IMR-90 (cell line): ENCODE results near the gene TTC23. TPM values are rescaled to one million over a fixed set of nuclear protein-coding genes. Genes with fewer than 3 reads are reported as not detected.

Source experiments
- ATAC-seq: fragments of 200-7000 bp; cut with Tn5 transposase; 2 replicates; pipeline ENCODE4 v1.9.1; 2020; ENCODE audit warnings: low read depth, mild to moderate bottlenecking, moderate library complexity
- BruUV-seq: library from RNA; stranded (reverse); fragments of 400-500 nt; replicated peaks from 2 replicates; lab custom pipeline; 2021; lab: Mats Ljungman, UMichigan
- CTCF ChIA-PET: fragments of 300-600 bp; formaldehyde crosslinking; extraction: SDS; loops from one replicate; lab custom pipeline; 2021; ENCODE audit warnings: antibody characterized with exemption; lab: Yijun Ruan, JAX
- POLR2A ChIA-PET: fragments of 300-600 bp; sonication (Branson Sonifier 250); formaldehyde crosslinking; loops from one replicate; lab custom pipeline; 2022; ENCODE audit warnings: antibody characterized with exemption; ENCODE audit not compliant: unreplicated experiment; lab: Charles Lee
- DNase-seq: peaks from one replicate; pipeline ENCODE4 v3.0.0; 2013
- H2AFZ ChIP-seq: replicated peaks from 2 replicates; pipeline ENCODE3; 2013; ENCODE audit warnings: low read length, mild to moderate bottlenecking; ENCODE audit not compliant: poor library complexity
- H2AK5ac ChIP-seq: 2 replicates; pipeline ENCODE4 v1.6.1; 2013; ENCODE audit warnings: low read depth, low read length, inconsistent platforms
- H2AK9ac ChIP-seq: replicated peaks from 2 replicates; pipeline ENCODE3; 2013; ENCODE audit warnings: mild to moderate bottlenecking, low read depth, low read length, moderate library complexity; ENCODE audit not compliant: poor library complexity
- H2BK120ac ChIP-seq: 2 replicates; pipeline ENCODE4 v1.6.1; 2013; ENCODE audit warnings: low read depth, low read length, inconsistent platforms
- H2BK15ac ChIP-seq: 3 replicates; pipeline ENCODE4 v1.6.1; 2013; ENCODE audit warnings: low read depth, low read length, inconsistent platforms
- H2BK20ac ChIP-seq: 2 replicates; pipeline ENCODE4 v1.6.1; 2013; ENCODE audit warnings: low read depth, mild to moderate bottlenecking, inconsistent platforms, low read length, moderate library complexity
- H2BK5ac ChIP-seq: 2 replicates; pipeline ENCODE4 v1.6.1; 2013; ENCODE audit warnings: mild to moderate bottlenecking, low read depth, low read length, inconsistent platforms; ENCODE audit not compliant: poor library complexity, severe bottlenecking
- H3K14ac ChIP-seq: replicated peaks from 2 replicates; pipeline ENCODE4 v1.6.1; 2013; ENCODE audit warnings: low read depth, low read length, inconsistent platforms
- H3K18ac ChIP-seq: 2 replicates; pipeline ENCODE4 v1.6.1; 2013; ENCODE audit warnings: low read depth, low read length, control low read depth
- H3K23ac ChIP-seq: 2 replicates; pipeline ENCODE4 v1.6.1; 2013; ENCODE audit warnings: low read depth, low read length, inconsistent platforms
- H3K27ac ChIP-seq: 2 replicates; pipeline ENCODE4 v1.5.1; 2013; ENCODE audit warnings: mild to moderate bottlenecking, control low read depth, low read length; ENCODE audit not compliant: insufficient read depth
- H3K27me3 ChIP-seq: 2 replicates; pipeline ENCODE4 v1.6.1; 2013; ENCODE audit warnings: low read length; ENCODE audit not compliant: control insufficient read depth, insufficient read depth
- H3K36me3 ChIP-seq: 2 replicates; pipeline ENCODE4 v1.6.1; 2013; ENCODE audit warnings: low read length, mixed read lengths; ENCODE audit not compliant: control insufficient read depth, insufficient read depth
- H3K4ac ChIP-seq: 2 replicates; pipeline ENCODE4 v1.6.1; 2013; ENCODE audit warnings: low read depth, low read length, inconsistent platforms
- H3K4me1 ChIP-seq: 2 replicates; pipeline ENCODE4 v1.6.1; 2013; ENCODE audit warnings: low read length, mixed read lengths; ENCODE audit not compliant: control insufficient read depth, insufficient read depth
- H3K4me2 ChIP-seq: 2 replicates; pipeline ENCODE4 v1.6.1; 2013; ENCODE audit warnings: low read depth, mild to moderate bottlenecking, control low read depth, low read length, moderate library complexity
- H3K4me3 ChIP-seq: 2 replicates; pipeline ENCODE4 v1.5.1; 2013; ENCODE audit warnings: low read depth, mild to moderate bottlenecking, control low read depth, low read length, moderate library complexity; ENCODE audit not compliant: insufficient read depth
- H3K56ac ChIP-seq: 2 replicates; pipeline ENCODE4 v1.6.1; 2013; ENCODE audit warnings: low read length, inconsistent platforms; ENCODE audit not compliant: insufficient read depth; ENCODE audit errors: extremely low read depth
- H3K79me1 ChIP-seq, 2 experiments: 2 replicates each; pipeline ENCODE4 v1.6.1; 2013; ENCODE audit warnings: low read length in 2 of 2, inconsistent platforms in 1 of 2, low read depth in 1 of 2
- H3K9ac ChIP-seq: 2 replicates; pipeline ENCODE4 v1.6.1; 2013; ENCODE audit warnings: low read depth, low read length, control low read depth
- H3K9me1 ChIP-seq: 2 replicates; pipeline ENCODE4 v1.6.1; 2013; ENCODE audit warnings: low read length, inconsistent platforms; ENCODE audit not compliant: insufficient read depth
- H3K9me3 ChIP-seq: 2 replicates; pipeline ENCODE4 v1.6.1; 2013; ENCODE audit warnings: low read length; ENCODE audit not compliant: control insufficient read depth, insufficient read depth
- H4K20me1 ChIP-seq: 2 replicates; pipeline ENCODE4 v1.6.1; 2013; ENCODE audit warnings: low read length, inconsistent platforms; ENCODE audit not compliant: insufficient read depth
- H4K5ac ChIP-seq: 2 replicates; pipeline ENCODE4 v1.6.1; 2013; ENCODE audit warnings: mild to moderate bottlenecking, low read depth, low read length, control low read depth
- H4K8ac ChIP-seq, 2 experiments: 2 replicates each; pipeline ENCODE4 v1.6.1; 2013; ENCODE audit warnings: low read depth in 2 of 2, low read length in 2 of 2, control low read depth in 1 of 2, inconsistent platforms in 1 of 2
- H4K91ac ChIP-seq: 2 replicates; pipeline ENCODE4 v1.6.1; 2013; ENCODE audit warnings: low read depth, low read length, inconsistent platforms; ENCODE audit not compliant: insufficient read depth
- CEBPB ChIP-seq: IDR thresholded peaks from 2 replicates; pipeline ENCODE4 v1.6.1; 2012; ENCODE audit warnings: low read depth, low read length, improper control_type of control experiment
- ELK1 ChIP-seq: fragments of 150-350 bp; IDR thresholded peaks from 2 replicates; pipeline ENCODE4 v1.6.1; 2016; ENCODE audit warnings: low read depth, mild to moderate bottlenecking, low read length, moderate library complexity, borderline replicate concordance
- MAFK ChIP-seq: IDR thresholded peaks from 2 replicates; pipeline ENCODE4 v1.6.1; 2012; ENCODE audit warnings: low read depth, low read length, improper control_type of control experiment
- NFE2L2 ChIP-seq: fragments of 150-350 bp; IDR thresholded peaks from 2 replicates; pipeline ENCODE4 v1.6.1; 2016; ENCODE audit warnings: low read depth, mild to moderate bottlenecking, low read length
- POLR2A ChIP-seq: IDR thresholded peaks from 2 replicates; pipeline ENCODE4 v1.6.1; 2012; ENCODE audit warnings: mild to moderate bottlenecking, low read depth, low read length
- USF2 ChIP-seq: fragments of 150-350 bp; IDR thresholded peaks from 2 replicates; pipeline ENCODE4 v1.6.1; 2017; ENCODE audit warnings: mild to moderate bottlenecking, antibody characterized with exemption, low read length, low read depth
- WGBS, 2 experiments: methylation state at CpG; one replicate each; pipeline versions ENCODE4 v1.1.5 to v1.1.7; 2013; ENCODE audit warnings: missing lambda C conversion rate in 2 of 2; ENCODE audit not compliant: insufficient read length in 1 of 2; ENCODE audit errors: extremely low coverage in 2 of 2; 5-methylcytosine and 5-hydroxymethylcytosine counted together
- dilution Hi-C: fragments of 300-500 bp; cut with HindIII; formaldehyde crosslinking; loops from one replicate; pipeline ENCODE4 v1.14.3; 2018; ENCODE audit warnings: low sequenced_read_pairs; ENCODE audit not compliant: unreplicated experiment
- in situ Hi-C: fragments of 300-500 bp; cut with MboI; formaldehyde crosslinking; loops from 3 replicates; pipeline ENCODE4 v1.14.3; 2019; ENCODE audit warnings: low sequenced_read_pairs, inconsistent platforms, mixed read lengths
- intact Hi-C: fragments of 100-400 bp; cut with micrococcal nuclease; formaldehyde crosslinking; loops from 2 replicates; pipeline ENCODE4 v1.10.0; 2022
- polyA plus RNA-seq, 3 experiments: library from polyadenylated mRNA; depleted of rRNA; stranded (reverse); fragments of >200 nt; gene quantifications; 2 replicates each; pipeline ENCODE4 v1.2.3, GENCODE V29; 2012; ENCODE audit warnings: low replicate concordance in 1 of 3
- total RNA-seq: library from RNA; depleted of rRNA; stranded (reverse); fragments of >200 nt; gene quantifications from 2 replicates; pipeline ENCODE4 v1.2.3, GENCODE V29; 2012

TTC23 gene
- total and polyA plus RNA-seq, 2 of the 4 experiments (the other 2 are of a cell fraction) = 7.8 to 29.8 TPM

DNA sequence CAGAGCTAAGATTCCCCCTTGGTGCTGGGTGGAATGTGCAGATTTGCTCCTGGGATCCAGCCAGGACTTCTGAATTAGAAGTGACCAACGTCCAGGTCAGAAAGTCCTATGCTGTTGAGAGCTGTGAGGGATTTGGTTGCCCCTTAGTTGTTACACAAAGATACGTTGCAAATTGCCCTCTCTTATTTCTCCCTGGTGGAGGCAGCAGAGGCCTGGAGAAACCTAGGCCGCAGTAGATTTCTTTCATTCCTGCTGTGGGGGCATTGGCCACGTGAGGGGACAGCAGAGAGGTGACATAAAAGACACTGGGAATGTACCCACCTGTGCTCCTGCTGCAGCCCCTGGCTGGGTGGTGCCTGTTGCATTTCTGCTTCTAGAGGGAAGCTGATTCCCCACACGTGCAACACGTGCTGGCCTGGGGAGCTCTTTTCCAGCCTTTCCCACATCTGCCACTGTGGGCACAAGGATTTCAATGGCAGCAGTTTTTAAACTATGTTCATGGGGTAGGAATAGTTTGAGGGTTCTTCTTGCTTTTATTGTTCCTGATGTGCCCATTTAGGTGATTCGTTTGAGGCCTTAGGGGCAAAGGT is 78.8 kb downstream of the TTC23 start (continued):
- no peak for TF ChIP-seq CEBPB

DNA sequence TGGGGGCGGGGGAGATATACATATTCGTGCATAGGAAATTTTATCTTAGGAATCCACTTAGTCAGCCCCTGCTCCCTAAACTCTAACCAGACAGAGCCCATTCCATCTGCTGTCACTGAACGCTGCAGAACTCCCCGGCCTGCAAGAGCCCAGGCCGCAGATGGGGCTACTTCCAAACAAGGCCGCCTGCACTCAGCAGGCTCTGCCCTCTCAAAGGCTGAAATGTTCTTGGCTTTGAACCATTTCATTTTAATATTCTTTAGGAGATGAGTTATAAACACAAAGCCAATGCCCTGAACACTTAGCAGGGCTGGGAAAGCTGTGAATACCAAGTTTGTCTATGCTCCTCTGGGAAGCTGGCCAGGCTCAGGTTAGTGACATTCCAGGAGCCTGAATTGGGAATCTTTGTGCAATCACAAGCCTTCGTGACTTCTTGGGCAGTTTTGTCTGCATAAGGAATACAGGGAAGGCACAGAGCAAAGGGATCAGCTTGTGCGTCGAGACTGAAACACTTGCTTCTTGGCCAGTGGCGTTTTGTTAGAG is 79.5 kb downstream of the TTC23 start:
- H2BK15ac ChIP-seq = 0 out of 3 replicates have a peak overlapping the region, but pooled peaks have one; percentile 19
- peak overlapping the region; percentile 68; the same call in 1 of the 2 replicates for H2AK5ac ChIP-seq
- H3K27ac ChIP-seq = peak overlapping the region; percentile 16; the same call in 1 of the 2 replicates
- in situ Hi-C loops (no loop called here), intact Hi-C loops (no loop called here), dilution Hi-C loops (no loop called here)
- no TSS peak for BruUV-seq
- no peak overlapping the region for H4K91ac ChIP-seq
- H3K4me1 ChIP-seq = peaks cover 21% of the 10 kb centered on the region
- 0 out of 2 replicates have a peak overlapping the region, but pooled peaks have one; percentile 83 for H2BK20ac ChIP-seq
- peak; percentile 89 for DNase-seq
- no peak overlapping the region for H3K23ac ChIP-seq
- peak overlapping the region; percentile 74 for H2AFZ ChIP-seq
- ChIA-PET CTCF (interaction anchor here (1.0 to 1.7 kb wide), 2 partner anchors 11 to 69 kb away, joined by 3 to 8 read pairs; no protein-coding TSS in a partner anchor), POLR2A (no interaction called here)
- H3K4me3 ChIP-seq = no peak overlapping the region
- peak overlapping the region in 1 of 2 experiments; percentile 84; a peak in 3 of 4 replicates for H4K8ac ChIP-seq
- peaks cover 8% of the 10 kb centered on the region; the same call in 1 of the 2 replicates for H4K20me1 ChIP-seq
- WGBS, 2 experiments = 40% methylated on average over 1 of the region's 10 CpGs; no CpG with 5 or more reads in 1 of the 2 experiments
- H3K4ac ChIP-seq = peak overlapping the region; percentile 28
- no peak overlapping the region for H3K14ac ChIP-seq
- no peak overlapping the region for H3K56ac ChIP-seq
- H4K5ac ChIP-seq = no peak overlapping the region
- peak; percentile 86 for ATAC-seq
- no peak for TF ChIP-seq USF2
- no peak for TF ChIP-seq NFE2L2
- TF ChIP-seq ELK1 = no peak
- peak; percentile 62; the same call in 1 of the 2 replicates for TF ChIP-seq CEBPB
- TF ChIP-seq MAFK = no peak
- TF ChIP-seq POLR2A = no peak
- H3K27me3 ChIP-seq = no peaks in the 10 kb centered on the region
- H2AK9ac ChIP-seq = peak overlapping the region; percentile 93
- H3K18ac ChIP-seq = no peak overlapping the region
- H3K79me1 ChIP-seq = peaks cover 3 to 19% of the 10 kb centered on the region in 2 experiments; a peak in 3 of 4 replicates
- H2BK5ac ChIP-seq = peak overlapping the region; percentile 86
- H2BK120ac ChIP-seq = peak overlapping the region; percentile 87
- no peak overlapping the region for H3K9ac ChIP-seq
- H3K9me3 ChIP-seq = no peaks in the 10 kb centered on the region
- H3K4me2 ChIP-seq = no peak overlapping the region
- peaks cover 20% of the 10 kb centered on the region for H3K36me3 ChIP-seq
- peaks cover 33% of the 10 kb centered on the region for H3K9me1 ChIP-seq
